ENCODE results near the gene SLC41A1. TPM values are rescaled to one million over a fixed set of nuclear protein-coding genes. Genes with fewer than 3 reads are reported as not detected.

Gene SLC41A1
- polyA plus RNA-seq, 1 donor = 37.9 TPM

- no peak for DNase-seq
These were observed 61.9 kb downstream of the SLC41A1 start for GRCh38 chr1:205751036-205751651.

- peak; percentile 98 for DNase-seq
These were observed 62.6 kb downstream of the SLC41A1 start, which contains the start of gene NUCKS1 for GRCh38 chr1:205750138-205751035. NUCKS1 (minus strand) TSS chr1:205750182; CDS start chr1:205749973, 209 bp downstream.

GRCh38 chr1:205749234-205750137 is 63.5 kb downstream of the SLC41A1 start:
- peak; percentile 95 for DNase-seq

GRCh38 chr1:205748403-205749233 is 64.4 kb downstream of the SLC41A1 start:
- DNase-seq = peak; percentile 32

- DNase-seq = no peak
These were observed 66.1 kb downstream of the SLC41A1 start for GRCh38 chr1:205746757-205747412.

- DNase-seq = no peak
These were observed 68.6 kb downstream of the SLC41A1 start for GRCh38 chr1:205744403-205744802.

GRCh38 chr1:205743977-205744376 is 69.0 kb downstream of the SLC41A1 start:
- no peak for DNase-seq

GRCh38 chr1:205741681-205742080 is 71.3 kb downstream of the SLC41A1 start:
- no peak for DNase-seq

GRCh38 chr1:205739348-205740160 is 73.4 kb downstream of the SLC41A1 start:
- no peak for DNase-seq

Other genes with a start within 250 kb of the SLC41A1 start
- gene ELK4, start 181.2 kb downstream of the SLC41A1 start, polyA plus RNA-seq (ENCODE audit: insufficient read length) = 14.2 TPM
- gene SLC45A3, start 132.7 kb downstream of the SLC41A1 start, polyA plus RNA-seq (ENCODE audit: insufficient read length) = 2.3 TPM
- 219 TPM for gene NUCKS1, start 63.0 kb downstream of the SLC41A1 start, polyA plus RNA-seq (ENCODE audit: insufficient read length)
- gene RAB29, start 37.7 kb downstream of the SLC41A1 start, polyA plus RNA-seq (ENCODE audit: insufficient read length) = 3.7 TPM
- gene PM20D1, start 36.9 kb upstream of the SLC41A1 start, polyA plus RNA-seq (ENCODE audit: insufficient read length) = not detected
- 0.05 TPM for gene SLC26A9, start 130.3 kb upstream of the SLC41A1 start, polyA plus RNA-seq (ENCODE audit: insufficient read length)
- 12.2 TPM for gene RAB7B, start 190.2 kb upstream of the SLC41A1 start, polyA plus RNA-seq (ENCODE audit: insufficient read length)
- gene CTSE, start 210.7 kb upstream of the SLC41A1 start, polyA plus RNA-seq (ENCODE audit: insufficient read length) = 0.37 TPM
- 0.28 TPM for gene RHEX, start 240.0 kb upstream of the SLC41A1 start, polyA plus RNA-seq (ENCODE audit: insufficient read length)